HUES6 (cell line): Measurements from ENCODE around the gene NOTCH4.
"Not testable (repeated sequence)": the region's sequence is repeated elsewhere in the genome, so short reads cannot be mapped to it uniquely, and the experiment has no call there.

Experiments used
- H3K27ac ChIP-seq: 2 replicates; pipeline ENCODE4 v1.7.0; 2013; ENCODE audit warnings: low read depth, mild to moderate bottlenecking, low read length, inconsistent platforms
- H3K27me3 ChIP-seq: 2 replicates; pipeline ENCODE4 v1.6.1; 2013; ENCODE audit warnings: low read length; ENCODE audit not compliant: control insufficient read depth, insufficient read depth
- H3K36me3 ChIP-seq: 2 replicates; pipeline ENCODE4 v1.6.1; 2013; ENCODE audit warnings: low read length; ENCODE audit not compliant: control insufficient read depth, insufficient read depth
- H3K4me1 ChIP-seq: 2 replicates; pipeline ENCODE4 v1.6.1; 2013; ENCODE audit warnings: low read length; ENCODE audit not compliant: control insufficient read depth, insufficient read depth
- H3K4me3 ChIP-seq: 2 replicates; pipeline ENCODE4 v1.5.1; 2013; ENCODE audit warnings: low read depth, low read length
- H3K9ac ChIP-seq: one replicate; pipeline ENCODE4 v1.6.1; 2013; ENCODE audit warnings: mild to moderate bottlenecking, low read length
- H3K9me3 ChIP-seq: 2 replicates; pipeline ENCODE4 v1.6.1; 2013; ENCODE audit warnings: low read depth, low read length; ENCODE audit not compliant: control insufficient read depth, insufficient read depth

The NOTCH4 gene

GRCh38 chr6:32244946-32245398 lies 21.1 kb upstream of the NOTCH4 start:
- peak overlapping the region; percentile 25; the same call in 1 of the 2 replicates for H3K4me3 ChIP-seq
- no peaks in the 10 kb centered on the region for H3K4me1 ChIP-seq
- no peaks in the 10 kb centered on the region for H3K36me3 ChIP-seq
- no peak overlapping the region for H3K9ac ChIP-seq
- H3K27ac ChIP-seq: no peak overlapping the region
- H3K9me3 ChIP-seq: peaks cover 20% of the 10 kb centered on the region
- peaks cover 6% of the 10 kb centered on the region; the same call in 1 of the 2 replicates for H3K27me3 ChIP-seq

GRCh38 chr6:32244270-32244669 lies 20.4 kb upstream of the NOTCH4 start:
- Histone ChIP-seq H3K27me3 (peaks cover 6% of the 10 kb centered on the region; the same call in 1 of the 2 replicates), H3K36me3 (no peaks in the 10 kb centered on the region), H3K4me3 (no peak overlapping the region), H3K9ac (no peak overlapping the region), H3K4me1 (no peaks in the 10 kb centered on the region), H3K27ac (no peak overlapping the region), H3K9me3 (peaks cover 14% of the 10 kb centered on the region)

- H3K9me3 ChIP-seq, H3K4me3 ChIP-seq, H3K27ac ChIP-seq, H3K27me3 ChIP-seq, H3K36me3 ChIP-seq, H3K4me1 ChIP-seq, H3K9ac ChIP-seq: not testable (repeated sequence)
These were observed 18.5 kb upstream of the NOTCH4 start for GRCh38 chr6:32242318-32242813.

GRCh38 chr6:32240686-32241085 lies 16.8 kb upstream of the NOTCH4 start:
- no peaks in the 10 kb centered on the region for H3K4me1 ChIP-seq
- H3K9ac ChIP-seq: no peak overlapping the region
- no peaks in the 10 kb centered on the region for H3K36me3 ChIP-seq
- H3K9me3 ChIP-seq: no peaks in the 10 kb centered on the region
- H3K27ac ChIP-seq: no peak overlapping the region
- H3K4me3 ChIP-seq: no peak overlapping the region
- H3K27me3 ChIP-seq: peaks cover 6% of the 10 kb centered on the region; the same call in 1 of the 2 replicates

GRCh38 chr6:32239462-32239861 lies 15.6 kb upstream of the NOTCH4 start:
- Histone ChIP-seq H3K36me3 (no peaks in the 10 kb centered on the region), H3K9ac (no peak overlapping the region), H3K27me3 (peaks cover 6% of the 10 kb centered on the region; the same call in 1 of the 2 replicates), H3K4me3 (no peak overlapping the region), H3K9me3 (no peaks in the 10 kb centered on the region), H3K27ac (no peak overlapping the region), H3K4me1 (no peaks in the 10 kb centered on the region)

- Histone ChIP-seq H3K4me3 (no peak overlapping the region), H3K27me3 (peaks cover 18% of the 10 kb centered on the region), H3K9me3 (no peaks in the 10 kb centered on the region), H3K27ac (no peak overlapping the region), H3K9ac (no peak overlapping the region), H3K4me1 (no peaks in the 10 kb centered on the region), H3K36me3 (no peaks in the 10 kb centered on the region)
These were observed 11.1 kb upstream of the NOTCH4 start for GRCh38 chr6:32234934-32235333.

GRCh38 chr6:32226434-32226833 lies 2.6 kb upstream of the NOTCH4 start:
- Histone ChIP-seq H3K27ac (no peak overlapping the region), H3K9me3 (no peaks in the 10 kb centered on the region), H3K9ac (no peak overlapping the region), H3K4me3 (no peak overlapping the region), H3K4me1 (peaks cover 16% of the 10 kb centered on the region; the same call in 1 of the 2 replicates), H3K27me3 (peaks cover 48% of the 10 kb centered on the region), H3K36me3 (no peaks in the 10 kb centered on the region)

- H3K4me3 ChIP-seq: no peak overlapping the region
- no peak overlapping the region for H3K9ac ChIP-seq
- H3K36me3 ChIP-seq: no peaks in the 10 kb centered on the region
- no peaks in the 10 kb centered on the region for H3K9me3 ChIP-seq
- H3K4me1 ChIP-seq: peaks cover 16% of the 10 kb centered on the region; the same call in 1 of the 2 replicates
- no peak overlapping the region for H3K27ac ChIP-seq
- H3K27me3 ChIP-seq: peaks cover 44% of the 10 kb centered on the region
These were observed 829 bp upstream of the NOTCH4 start for GRCh38 chr6:32224696-32225095.

- no peaks in the 10 kb centered on the region for H3K9me3 ChIP-seq
- no peak overlapping the region for H3K27ac ChIP-seq
- no peak overlapping the region for H3K9ac ChIP-seq
- H3K4me3 ChIP-seq: no peak overlapping the region
- peaks cover 16% of the 10 kb centered on the region; the same call in 1 of the 2 replicates for H3K4me1 ChIP-seq
- peaks cover 37% of the 10 kb centered on the region for H3K27me3 ChIP-seq
- H3K36me3 ChIP-seq: no peaks in the 10 kb centered on the region
These were observed 1.3 kb downstream of the NOTCH4 start for GRCh38 chr6:32222333-32223230.

- no peaks in the 10 kb centered on the region for H3K36me3 ChIP-seq
- peaks cover 24% of the 10 kb centered on the region; the same call in 1 of the 2 replicates for H3K27me3 ChIP-seq
- H3K9ac ChIP-seq: no peak overlapping the region
- H3K27ac ChIP-seq: no peak overlapping the region
- H3K4me3 ChIP-seq: no peak overlapping the region
- H3K9me3 ChIP-seq: no peaks in the 10 kb centered on the region
- peaks cover 16% of the 10 kb centered on the region; the same call in 1 of the 2 replicates for H3K4me1 ChIP-seq
These were observed 3.8 kb downstream of the NOTCH4 start for GRCh38 chr6:32220021-32220420.

GRCh38 chr6:32218167-32218566 lies 5.7 kb downstream of the NOTCH4 start:
- Histone ChIP-seq H3K36me3 (no peaks in the 10 kb centered on the region), H3K9ac (no peak overlapping the region), H3K4me1 (peaks cover 5% of the 10 kb centered on the region; the same call in 1 of the 2 replicates), H3K27ac (no peak overlapping the region), H3K9me3 (no peaks in the 10 kb centered on the region), H3K4me3 (no peak overlapping the region), H3K27me3 (peaks cover 16% of the 10 kb centered on the region; the same call in 1 of the 2 replicates)
